OCI-LY1 (cell line): ENCODE data around the gene MIOX.

Source experiments
- CTCF ChIP-seq: fragments of 200-600 bp; sonication (generic), shearing (Covaris generic); IDR thresholded peaks from 2 replicates; pipeline ENCODE4 v1.5.1; 2017; ENCODE audit warnings: mild to moderate bottlenecking, antibody characterized with exemption, low read length, moderate library complexity, mixed read lengths
- EZH2 ChIP-seq: fragments of 200-600 bp; sonication (generic), shearing (Covaris generic); IDR thresholded peaks from 2 replicates; pipeline ENCODE4 v1.8.0; 2017; ENCODE audit warnings: borderline replicate concordance, mixed run types, mild to moderate bottlenecking, antibody characterized with exemption, low read length, moderate library complexity, mixed read lengths

- TF ChIP-seq CTCF (no peak), EZH2 (no peak)
These were observed 22.2 kb upstream of the MIOX start for GRCh38 chr22:50464451-50464850.
